PC-9 (cell line): ENCODE measurements around the gene ICA1. TPM values are rescaled to one million over a fixed set of nuclear protein-coding genes. Genes with fewer than 3 reads are reported as not detected.

Source experiments
- BruUV-seq: library from RNA; stranded (reverse); fragments of 400-500 nt; replicated peaks from 2 replicates; lab custom pipeline; 2021; lab: Mats Ljungman, UMichigan
- CTCF ChIA-PET: fragments of 300-600 bp; sonication (Branson Sonifier 250); formaldehyde crosslinking; loops from one replicate; lab custom pipeline; 2022; ENCODE audit warnings: antibody characterized with exemption; lab: Charles Lee
- POLR2A ChIA-PET: fragments of 300-600 bp; sonication (Branson Sonifier 250); formaldehyde crosslinking; loops from one replicate; lab custom pipeline; 2022; ENCODE audit warnings: antibody characterized with exemption; ENCODE audit not compliant: unreplicated experiment; lab: Charles Lee
- DNase-seq, 2 experiments: peaks; one replicate each; pipeline versions ENCODE4 v3.0.0 to v3.0.0-alpha.2; 2015 to 2022; ENCODE audit warnings: mixed read lengths in 1 of 2
- H2AFZ ChIP-seq: fragments of 200-600 bp; sonication (generic); 2 replicates; pipeline ENCODE4 v1.8.1; 2017; ENCODE audit warnings: antibody characterized with exemption
- H3F3A ChIP-seq: fragments of 200-600 bp; sonication (generic); 2 replicates; pipeline ENCODE4 v1.8.1; 2017; ENCODE audit warnings: antibody characterized with exemption, mild to moderate bottlenecking, low read depth; ENCODE audit not compliant: insufficient read depth
- H3K27ac ChIP-seq: fragments of 200-600 bp; sonication (generic); 2 replicates; pipeline ENCODE4 v1.6.1; 2016; ENCODE audit warnings: mixed run types
- H3K27me3 ChIP-seq: fragments of 200-600 bp; sonication (generic); 2 replicates; pipeline ENCODE4 v1.6.1; 2016; ENCODE audit warnings: low read depth, mixed run types; ENCODE audit not compliant: insufficient read depth
- H3K36me3 ChIP-seq: fragments of 200-600 bp; sonication (generic); 2 replicates; pipeline ENCODE4 v1.6.1; 2016; ENCODE audit warnings: low read depth, mixed run types
- H3K4me1 ChIP-seq: fragments of 200-600 bp; sonication (generic); replicated peaks from 2 replicates; pipeline ENCODE4 v1.6.1; 2016; ENCODE audit warnings: mixed run types; ENCODE audit not compliant: insufficient read depth
- H3K4me2 ChIP-seq: fragments of 200-600 bp; sonication (generic); 2 replicates; pipeline ENCODE4 v1.6.1; 2017; ENCODE audit warnings: mixed run types
- H3K4me3 ChIP-seq: fragments of 200-600 bp; sonication (generic); 2 replicates; pipeline ENCODE4 v1.6.1; 2016; ENCODE audit warnings: mixed run types
- H3K79me2 ChIP-seq: fragments of 200-600 bp; sonication (generic); 2 replicates; pipeline ENCODE4 v1.6.1; 2017; ENCODE audit warnings: low read depth, mixed run types
- H3K9me2 ChIP-seq: fragments of 200-600 bp; sonication (generic); 2 replicates; pipeline ENCODE4 v1.8.1; 2017; ENCODE audit warnings: mild to moderate bottlenecking; ENCODE audit not compliant: insufficient read depth
- H3K9me3 ChIP-seq: fragments of 200-600 bp; sonication (generic); 2 replicates; pipeline ENCODE4 v1.8.1; 2016; ENCODE audit warnings: low read depth; ENCODE audit not compliant: insufficient read depth
- H4K20me1 ChIP-seq: fragments of 200-600 bp; sonication (generic); 2 replicates; pipeline ENCODE4 v1.8.1; 2017; ENCODE audit not compliant: insufficient read depth
- CTCF ChIP-seq: fragments of 200-600 bp; sonication (generic); conservative IDR thresholded peaks from 2 replicates; pipeline ENCODE4 v1.6.1; 2017; ENCODE audit warnings: mixed run types, antibody characterized with exemption, mild to moderate bottlenecking, moderate library complexity
- EZH2 ChIP-seq: fragments of 200-600 bp; sonication (generic); IDR thresholded peaks from 2 replicates; pipeline ENCODE4 v1.8.0; 2017; ENCODE audit warnings: antibody characterized with exemption, low read depth
- intact Hi-C: fragments of 100-400 bp; cut with micrococcal nuclease; formaldehyde crosslinking; loops from one replicate; pipeline ENCODE4 v1.10.0; 2022; ENCODE audit not compliant: unreplicated experiment
- total RNA-seq: library from RNA; stranded (reverse); gene quantifications from 2 replicates; pipeline ENCODE4 v1.2.3, GENCODE V29; 2021

The ICA1 gene
- total RNA-seq, 1 experiment from 2014 or later = 33.8 TPM

- H3K4me3 ChIP-seq = no peak overlapping the region
- no peaks in the 10 kb centered on the region for H3F3A ChIP-seq
- DNase-seq = no peak
- no peak overlapping the region for H3K27ac ChIP-seq
- no peaks in the 10 kb centered on the region for H3K36me3 ChIP-seq
- CTCF ChIA-PET = no interaction called here
- H3K9me2 ChIP-seq = no peaks in the 10 kb centered on the region
- no TSS peak for BruUV-seq
- POLR2A ChIA-PET = no interaction called here
- no peaks in the 10 kb centered on the region for H3K4me1 ChIP-seq
- H3K9me3 ChIP-seq = no peaks in the 10 kb centered on the region
- no peaks in the 10 kb centered on the region for H3K27me3 ChIP-seq
- H3K79me2 ChIP-seq = no peaks in the 10 kb centered on the region
- intact Hi-C loops = no loop called here
- H3K4me2 ChIP-seq = no peak overlapping the region
- H2AFZ ChIP-seq = no peak overlapping the region
- H4K20me1 ChIP-seq = no peaks in the 10 kb centered on the region
- no peak for TF ChIP-seq EZH2
- TF ChIP-seq CTCF = no peak
Observed at GRCh38 chr7:8117195-8117594, 144.8 kb downstream of the ICA1 start.

GRCh38 chr7:8115547-8116402 is 146.2 kb downstream of the ICA1 start:
- Histone ChIP-seq H3K27ac (no peak overlapping the region), H3F3A (no peaks in the 10 kb centered on the region), H2AFZ (no peak overlapping the region), H4K20me1 (no peaks in the 10 kb centered on the region), H3K79me2 (no peaks in the 10 kb centered on the region), H3K9me2 (no peaks in the 10 kb centered on the region), H3K9me3 (no peaks in the 10 kb centered on the region), H3K4me2 (no peak overlapping the region), H3K36me3 (no peaks in the 10 kb centered on the region), H3K27me3 (no peaks in the 10 kb centered on the region), H3K4me1 (no peaks in the 10 kb centered on the region), H3K4me3 (no peak overlapping the region)
- ChIA-PET POLR2A (no interaction called here), CTCF (no interaction called here)
- DNase-seq = no peak
- BruUV-seq = no TSS peak
- intact Hi-C loops = no loop called here
- TF ChIP-seq EZH2 (no peak), CTCF (no peak)

GRCh38 chr7:8114175-8114574 is 147.8 kb downstream of the ICA1 start:
- H3K27me3 ChIP-seq = no peaks in the 10 kb centered on the region
- POLR2A ChIA-PET = no interaction called here
- no peaks in the 10 kb centered on the region for H3K36me3 ChIP-seq
- no TSS peak for BruUV-seq
- no peaks in the 10 kb centered on the region for H3K9me2 ChIP-seq
- H3K27ac ChIP-seq = no peak overlapping the region
- H3K4me3 ChIP-seq = no peak overlapping the region
- CTCF ChIA-PET = no interaction called here
- no peak overlapping the region for H3K4me2 ChIP-seq
- H3K79me2 ChIP-seq = no peaks in the 10 kb centered on the region
- TF ChIP-seq EZH2 = no peak
- no peak for TF ChIP-seq CTCF
- DNase-seq = no peak
- no peak overlapping the region for H2AFZ ChIP-seq
- H4K20me1 ChIP-seq = no peaks in the 10 kb centered on the region
- peaks cover 11% of the 10 kb centered on the region for H3K4me1 ChIP-seq
- no peaks in the 10 kb centered on the region for H3K9me3 ChIP-seq
- H3F3A ChIP-seq = peaks cover 8% of the 10 kb centered on the region; the same call in 1 of the 2 replicates
- intact Hi-C loops = no loop called here
